Adrenal gland (tissue), 12 donors: ENCODE measurements around the gene ANKRD55. TPM values are rescaled to one million over a fixed set of nuclear protein-coding genes. Genes with fewer than 3 reads are reported as not detected.
A peak's percentile ranks its signal among the peaks of the same experiment; 100 is the strongest.

Source experiments
- DNase-seq, 7 donors: peaks; one replicate each; pipeline ENCODE4 v3.0.0-alpha.2; 2019 to 2020
- H3K27ac ChIP-seq, 5 donors: fragments of 200-600 bp; sonication (generic) in 4 of 5; 1 replicate in 3 of 5; 2 replicates in 2 of 5; pipeline versions ENCODE4 v1.5.1 to v1.8.0; 2016 to 2020; ENCODE audit warnings: mild to moderate bottlenecking in 1 of 5
- H3K27me3 ChIP-seq: fragments of 200-600 bp; 2 replicates; pipeline ENCODE4 v1.8.0; 2021
- H3K36me3 ChIP-seq, 2 donors: fragments of 200-600 bp; replicated peaks in 1 of 2; 1 replicate in 1 of 2; 2 replicates in 1 of 2; pipeline versions ENCODE4 v1.5.1 to v1.8.0; 2018 to 2022
- H3K4me1 ChIP-seq, 2 donors: fragments of 200-600 bp; replicated peaks in 1 of 2; 1 replicate in 1 of 2; 2 replicates in 1 of 2; pipeline versions ENCODE4 v1.5.1 to v1.8.0; 2018 to 2021
- H3K4me3 ChIP-seq, 4 donors: fragments of 200-600 bp; sonication (generic) in 3 of 4; one replicate each; pipeline ENCODE4 v1.5.1; 2016 to 2018
- H3K9me3 ChIP-seq, 3 donors: fragments of 200-600 bp; sonication (generic) in 1 of 3; replicated peaks in 1 of 3; 1 replicate in 2 of 3; 2 replicates in 1 of 3; pipeline versions ENCODE4 v1.5.1 to v1.8.0; 2016 to 2021
- CTCF ChIP-seq, 6 experiments: fragments of 450-650 bp in 4 of 6; fragments of 200-600 bp in 2 of 6; sonication (generic) in 1 of 6; IDR thresholded peaks; 1 replicate in 5 of 6; 2 replicates in 1 of 6; pipeline versions ENCODE4 v1.5.1 to v1.8.0; 2016 to 2021; ENCODE audit warnings: antibody characterized with exemption in 6 of 6, mild to moderate bottlenecking in 2 of 6, moderate library complexity in 1 of 6
- POLR2A ChIP-seq, 2 donors: fragments of 450-650 bp; IDR thresholded peaks; one replicate each; pipeline ENCODE4 v1.6.1; 2017; ENCODE audit warnings: antibody characterized with exemption in 2 of 2, mild to moderate bottlenecking in 2 of 2, moderate library complexity in 1 of 2
- WGBS, 4 donors: extraction: QIAGEN DNeasy Blood & Tissue Kit in 2 of 4; methylation state at CpG; one replicate each; pipeline versions ENCODE4 v1.1.5 to v1.1.7; 2013 to 2017; 5-methylcytosine and 5-hydroxymethylcytosine counted together
- intact Hi-C, 2 donors: fragments of 100-400 bp; cut with DNase I; formaldehyde crosslinking; loops; one replicate each; pipeline versions ENCODE4 v1.14.1 to v1.15.0; 2022 to 2023
- polyA plus RNA-seq, 3 donors: library from polyadenylated mRNA; stranded (reverse); fragments of 200-250 nt in 2 of 3; fragments of 350-450 nt in 1 of 3; fragmentation: Illumina TruSeq in 1 of 3; extraction: RNeasy Lipid Tissue Mini Kit (QIAGEN cat#74804) in 1 of 3; gene quantifications; one replicate each; pipeline ENCODE4 v1.2.3, GENCODE V29; 2013 to 2014
- total RNA-seq, 9 donors: library from RNA; depleted of rRNA in 4 of 9; stranded (reverse); fragments of >200 nt in 4 of 9; fragments of 120-200 nt in 1 of 9; fragmentation: NEBNext Ultra II Directional in 1 of 9; extraction: Animal tissue kit (Norgen Biotek cat#: 25700) in 1 of 9; gene quantifications; one replicate each; pipeline versions ENCODE4 v1.1.0 to v1.2.4, GENCODE V29; 2013 to 2023
- donor health status: healthy with polysubstance abuse.
- donor health status: Bipolar disorder and iron deficiency.
- donor health status: DM: yes; HTN: yes; CAD: no.
- donor health status: DM: no; HTN: no; CAD: no.
- donor health status: DM: no; HTN: no; CAD: no.
- donor health status: DM: yes; HTN: yes; CAD: no.

The ANKRD55 gene
- total and polyA plus RNA-seq, 12 donors: 0.03 to 0.81 (median 0.29) TPM; not detected in 4

- H3K4me1 ChIP-seq: peaks cover 0 to 20% of the 10 kb centered on the region in 2 donors
- intact Hi-C loops: loop anchor here (10.0 kb wide), 3 partner anchors 63 to 127 kb away; no protein-coding TSS in a partner anchor
- no peaks in the 10 kb centered on the region for H3K27me3 ChIP-seq
- 78 to 98% (median 93%) methylated on average over 7 of the region's 7 CpGs for WGBS, 4 donors
- DNase-seq: no peak
- no peaks in the 10 kb centered on the region for H3K36me3 ChIP-seq
- TF ChIP-seq POLR2A (IDR thresholded peaks at IDR 0.05) (no peak), CTCF (IDR thresholded peaks at IDR 0.05) (no peak)
- H3K4me3 ChIP-seq: no peak overlapping the region
- H3K9me3 ChIP-seq: no peaks in the 10 kb centered on the region
- no peak overlapping the region for H3K27ac ChIP-seq
These were observed 155.3 kb downstream of the ANKRD55 start for GRCh38 chr5:56077796-56078233.

- 72 to 77% (median 74%) methylated on average over 3 of the region's 3 CpGs for WGBS, 4 donors
- Histone ChIP-seq H3K4me1 (peaks cover 3 to 27% of the 10 kb centered on the region in 2 donors), H3K36me3 (no peaks in the 10 kb centered on the region), H3K9me3 (no peaks in the 10 kb centered on the region), H3K27me3 (no peaks in the 10 kb centered on the region), H3K27ac (no peak overlapping the region), H3K4me3 (no peak overlapping the region)
- no peak for DNase-seq
- intact Hi-C loops: loop anchor here (10.0 kb wide), 3 partner anchors 62 to 128 kb away; no protein-coding TSS in a partner anchor
- TF ChIP-seq POLR2A (IDR thresholded peaks at IDR 0.05) (no peak), CTCF (IDR thresholded peaks at IDR 0.05) (no peak)
These were observed 156.6 kb downstream of the ANKRD55 start for GRCh38 chr5:56076486-56076885.

GRCh38 chr5:56075361-56075760 lies 157.8 kb downstream of the ANKRD55 start:
- Histone ChIP-seq H3K4me3 (no peak overlapping the region), H3K27me3 (no peaks in the 10 kb centered on the region), H3K36me3 (no peaks in the 10 kb centered on the region), H3K9me3 (no peaks in the 10 kb centered on the region), H3K4me1 (peaks cover 14 to 29% of the 10 kb centered on the region in 2 donors), H3K27ac (no peak overlapping the region)
- DNase-seq: peak in 2 of 7 donors; percentile 32 to 61
- WGBS, 4 donors: 50 to 72% (median 60%) methylated on average over 2 of the region's 2 CpGs
- intact Hi-C loops: loop anchor here (10.0 kb wide), 3 partner anchors 61 to 129 kb away; no protein-coding TSS in a partner anchor
- TF ChIP-seq POLR2A (IDR thresholded peaks at IDR 0.05): no peak
- TF ChIP-seq CTCF (IDR thresholded peaks at IDR 0.05): no peak

- TF ChIP-seq POLR2A (IDR thresholded peaks at IDR 0.05): no peak
- Histone ChIP-seq H3K4me3 (no peak overlapping the region), H3K4me1 (peaks cover 14 to 37% of the 10 kb centered on the region in 2 donors), H3K9me3 (no peaks in the 10 kb centered on the region), H3K27ac (no peak overlapping the region), H3K36me3 (no peaks in the 10 kb centered on the region), H3K27me3 (no peaks in the 10 kb centered on the region)
- 82 to 84% (median 83%) methylated on average over 6 of the region's 6 CpGs for WGBS, 4 donors
- intact Hi-C loops: loop anchor here (10.0 kb wide), 3 partner anchors 58 to 132 kb away; no protein-coding TSS in a partner anchor
- no peak for DNase-seq
These were observed 160.0 kb downstream of the ANKRD55 start for GRCh38 chr5:56072863-56073766.
